IPS-18c (cell line): ENCODE results near the gene EIF2D.

Experiments used
- H3K4me3 ChIP-seq: 2 replicates; pipeline ENCODE4 v1.7.0; 2013; ENCODE audit warnings: low read depth, mild to moderate bottlenecking, low read length, moderate library complexity; ENCODE audit not compliant: insufficient read depth
- H3K9me3 ChIP-seq: one replicate; pipeline ENCODE4 v1.6.1; 2013; ENCODE audit warnings: mild to moderate bottlenecking, low read length, moderate library complexity; ENCODE audit not compliant: control insufficient read depth, insufficient read depth

Gene EIF2D

DNA sequence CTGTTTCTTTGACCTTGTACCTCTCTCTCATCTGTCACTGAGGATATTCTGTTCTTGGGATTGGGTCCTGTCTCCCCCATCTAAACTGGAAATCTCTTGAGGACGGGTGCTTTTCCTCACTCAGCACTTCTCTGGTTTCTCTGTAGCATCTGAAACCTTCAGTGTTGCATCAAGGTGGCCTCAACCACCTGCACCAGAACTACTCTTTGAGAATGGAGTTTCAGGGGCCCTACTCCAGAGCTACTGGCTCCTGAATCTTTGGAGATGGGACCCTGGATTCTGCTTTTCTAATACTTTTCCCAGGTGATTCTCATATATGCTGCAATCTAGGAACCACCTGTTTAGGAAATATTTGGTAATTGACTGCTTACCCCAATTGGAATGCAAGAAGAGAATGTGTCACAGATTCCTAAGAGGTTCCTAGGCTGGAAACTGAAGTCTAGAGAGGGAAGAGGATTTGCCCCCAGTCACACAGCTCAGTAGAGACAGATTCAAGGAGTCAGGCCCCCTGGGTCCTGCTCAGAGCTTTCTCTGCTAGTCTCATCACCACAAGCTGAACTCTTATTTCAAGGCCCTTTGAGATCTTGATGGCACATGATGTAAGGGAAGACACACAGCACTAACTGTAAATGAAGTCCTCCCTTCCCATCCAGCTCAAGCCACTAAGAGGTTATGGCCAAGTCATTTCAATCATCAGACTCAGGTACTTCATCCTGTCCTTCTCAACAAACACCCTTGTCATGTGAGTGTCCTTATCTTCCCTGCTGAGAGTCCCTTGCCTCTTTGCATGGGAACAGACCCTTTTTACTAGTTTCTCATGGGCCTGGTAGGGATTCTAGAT is 48.7 kb downstream of the EIF2D start:
- Histone ChIP-seq H3K9me3 (no peaks in the 10 kb centered on the region), H3K4me3 (no peak overlapping the region)

DNA sequence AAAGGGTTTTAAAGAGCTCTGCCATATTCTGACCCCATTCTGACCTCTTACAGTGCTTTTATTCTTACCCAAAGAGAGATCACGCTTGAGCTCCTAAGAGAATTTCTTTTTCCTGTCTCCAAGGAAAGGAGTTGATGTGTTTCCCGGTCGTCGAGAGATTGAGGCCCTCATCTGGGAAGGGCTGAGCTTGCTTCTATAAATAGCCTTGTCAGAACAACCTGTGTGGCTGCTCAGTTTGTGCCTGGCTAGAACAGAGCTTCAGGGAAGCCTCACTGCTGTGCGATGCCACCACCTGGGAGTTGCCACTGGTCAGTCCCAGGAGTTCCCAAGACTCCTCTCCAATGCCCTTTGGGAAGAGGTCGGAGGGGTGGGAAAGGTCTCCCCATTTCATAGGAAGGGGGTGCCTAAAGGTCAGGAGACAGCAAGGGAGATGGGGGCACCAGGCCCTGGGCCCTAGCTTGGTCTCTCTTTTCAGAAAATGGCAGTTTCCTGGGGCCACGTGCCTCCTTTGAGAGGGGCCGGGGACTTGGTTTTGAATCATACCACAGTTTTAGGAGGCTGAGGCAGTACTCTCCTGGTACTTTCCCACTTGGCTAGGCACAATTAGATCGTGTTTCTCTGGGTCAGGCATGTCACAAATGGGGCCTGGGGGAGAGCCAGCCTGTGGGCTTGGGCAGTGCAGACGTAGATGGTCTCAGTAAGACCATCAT is 52.1 kb downstream of the EIF2D start:
- H3K9me3 ChIP-seq: no peaks in the 10 kb centered on the region
- no peak overlapping the region for H3K4me3 ChIP-seq

DNA sequence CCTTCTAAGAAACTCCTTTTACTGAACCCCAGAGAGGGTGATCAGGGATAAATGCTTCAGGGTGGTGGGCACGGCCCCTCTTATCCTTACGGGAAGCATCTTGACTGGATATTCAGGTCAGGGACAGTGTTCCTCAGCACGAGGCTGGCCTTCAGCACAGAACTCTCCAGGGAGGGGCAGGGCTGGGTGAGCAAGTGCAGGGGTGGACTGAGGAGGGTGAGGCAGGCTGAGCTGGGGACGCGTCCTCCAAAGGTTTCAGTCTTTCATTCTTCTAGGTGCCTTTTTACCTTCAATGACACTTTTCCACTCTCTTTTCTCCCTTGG is 52.6 kb downstream of the EIF2D start:
- H3K4me3 ChIP-seq: no peak overlapping the region

DNA sequence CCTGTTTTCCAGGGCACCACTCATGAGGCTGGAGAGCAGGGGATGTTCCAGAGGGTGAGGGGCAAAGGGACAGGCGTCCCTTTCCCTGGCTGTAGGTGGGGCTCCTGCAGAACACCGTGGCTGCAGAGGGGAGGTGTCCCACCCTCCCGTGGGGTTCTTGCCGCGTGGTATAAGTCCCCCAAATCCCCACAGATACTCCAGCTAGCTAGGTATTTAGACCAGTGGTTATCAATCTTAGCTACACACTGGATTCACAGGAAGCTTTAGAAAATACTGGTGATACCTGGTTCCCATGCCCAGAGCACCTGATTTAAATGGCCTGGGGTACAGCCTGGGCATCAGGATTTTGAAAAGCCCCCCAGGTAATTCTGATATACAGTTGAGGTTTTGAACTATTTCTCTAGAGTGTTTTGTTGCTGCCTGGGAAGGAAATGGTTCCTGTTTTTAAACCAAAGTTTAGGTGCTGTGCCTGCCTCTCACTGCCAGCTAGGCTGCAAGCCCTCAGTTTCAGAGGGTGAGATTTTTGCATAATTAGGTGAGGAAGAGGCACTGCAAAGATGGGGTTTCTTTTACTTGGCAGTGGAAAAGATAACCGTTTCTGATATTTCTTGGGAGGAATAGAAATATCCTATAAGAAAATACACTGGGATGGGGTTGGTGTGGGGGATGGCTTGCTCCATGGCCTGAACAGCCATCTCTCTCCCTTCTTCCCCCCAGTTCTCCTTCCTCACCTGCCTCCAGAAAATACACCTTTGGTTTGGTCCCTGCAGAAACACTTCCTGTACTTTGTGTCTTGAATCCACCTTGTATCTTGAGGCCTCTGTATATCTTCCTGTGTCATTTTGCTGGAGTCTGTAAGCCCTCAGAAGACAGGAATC is 53.2 kb downstream of the EIF2D start:
- no peak overlapping the region for H3K4me3 ChIP-seq

More for the DNA sequence above, 52.6 kb downstream of the EIF2D start:
- H3K9me3 ChIP-seq: no peaks in the 10 kb centered on the region

DNA sequence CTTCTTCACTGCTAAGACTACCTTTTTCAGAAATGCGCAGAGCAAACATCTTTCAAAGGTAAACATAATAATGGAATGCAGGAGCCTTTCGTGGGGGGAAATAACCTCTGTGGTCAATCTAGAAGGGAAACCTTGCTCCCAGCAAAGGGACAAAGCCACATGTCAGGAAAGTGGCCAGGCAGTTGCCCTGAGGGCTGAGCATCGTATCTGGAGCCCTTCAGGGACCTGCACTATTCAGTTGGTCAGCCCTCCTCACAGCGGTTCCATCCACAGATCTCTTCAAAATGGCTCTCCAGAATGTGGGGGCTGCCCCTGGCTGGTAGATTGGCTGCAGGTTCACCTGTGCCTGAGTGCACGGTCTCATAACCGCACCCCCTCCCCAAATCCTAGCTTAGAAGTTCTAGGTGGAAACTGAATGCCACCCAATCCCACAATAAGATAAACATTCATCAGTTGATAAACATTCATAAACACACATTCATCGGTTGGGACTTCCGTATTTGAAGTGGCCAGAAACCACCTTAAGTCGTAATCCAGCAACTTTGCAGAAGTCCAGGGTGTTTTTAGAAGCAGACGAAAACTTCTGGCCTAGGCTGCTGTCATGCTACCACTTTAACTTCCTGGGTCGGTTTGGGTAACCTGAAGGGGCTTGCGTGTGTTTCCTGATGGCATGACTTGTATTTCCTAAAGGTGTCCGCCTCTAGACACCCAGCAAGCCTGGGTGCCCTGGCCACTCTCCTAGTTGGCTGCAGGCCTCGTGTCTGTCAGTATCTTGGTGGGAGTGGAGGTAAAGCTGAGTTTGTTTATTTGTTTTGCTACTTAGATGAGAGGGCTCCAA is 54.4 kb downstream of the EIF2D start:
- Histone ChIP-seq H3K9me3 (no peaks in the 10 kb centered on the region), H3K4me3 (peak overlapping the region; percentile 54; the same call in 1 of the 2 replicates)

More for the DNA sequence above, 53.2 kb downstream of the EIF2D start:
- H3K9me3 ChIP-seq: no peaks in the 10 kb centered on the region

DNA sequence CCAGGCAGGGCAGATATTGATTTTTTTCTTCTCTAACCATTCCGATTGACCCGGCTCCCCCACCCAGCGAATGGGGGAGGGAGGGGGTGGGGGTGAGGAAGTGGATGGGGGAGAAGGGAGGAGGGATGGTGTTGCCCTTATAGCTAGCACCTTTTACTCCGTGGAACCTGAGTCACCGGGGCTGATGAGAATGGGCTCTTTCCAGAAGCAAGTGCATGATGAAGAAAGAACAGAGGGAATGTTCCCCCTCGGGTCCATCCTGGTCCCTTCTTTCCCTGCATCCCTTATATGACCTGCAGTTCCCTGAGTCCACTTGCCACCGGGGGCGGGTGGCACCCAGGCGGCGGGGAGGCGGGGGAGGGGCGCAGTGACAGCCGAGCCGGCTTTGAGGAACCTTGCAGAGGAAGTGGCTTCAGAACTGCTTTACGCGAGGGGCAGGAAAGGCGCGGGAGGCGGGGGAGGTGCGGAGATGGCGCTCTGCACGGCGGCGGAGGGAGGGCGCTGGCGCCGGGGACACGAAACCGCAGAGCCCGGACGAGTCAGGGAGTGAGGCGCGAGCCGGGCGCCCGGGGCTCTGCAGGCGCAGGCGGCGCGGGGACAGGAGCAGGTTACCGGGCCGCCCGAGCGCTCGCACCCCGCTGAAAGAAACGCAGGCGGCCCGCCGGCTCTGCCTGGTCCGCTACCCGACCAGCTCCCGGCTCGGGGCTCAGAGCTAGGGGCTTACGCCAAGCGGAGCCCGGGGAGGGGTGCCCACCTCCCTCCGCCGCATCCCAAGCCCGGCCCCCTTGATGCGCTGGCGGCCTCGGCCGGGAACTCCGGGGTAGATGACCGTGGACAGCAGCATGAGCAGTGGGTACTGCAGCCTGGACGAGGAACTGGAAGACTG is 55.3 kb downstream of the EIF2D start:
- no peaks in the 10 kb centered on the region for H3K9me3 ChIP-seq

DNA sequence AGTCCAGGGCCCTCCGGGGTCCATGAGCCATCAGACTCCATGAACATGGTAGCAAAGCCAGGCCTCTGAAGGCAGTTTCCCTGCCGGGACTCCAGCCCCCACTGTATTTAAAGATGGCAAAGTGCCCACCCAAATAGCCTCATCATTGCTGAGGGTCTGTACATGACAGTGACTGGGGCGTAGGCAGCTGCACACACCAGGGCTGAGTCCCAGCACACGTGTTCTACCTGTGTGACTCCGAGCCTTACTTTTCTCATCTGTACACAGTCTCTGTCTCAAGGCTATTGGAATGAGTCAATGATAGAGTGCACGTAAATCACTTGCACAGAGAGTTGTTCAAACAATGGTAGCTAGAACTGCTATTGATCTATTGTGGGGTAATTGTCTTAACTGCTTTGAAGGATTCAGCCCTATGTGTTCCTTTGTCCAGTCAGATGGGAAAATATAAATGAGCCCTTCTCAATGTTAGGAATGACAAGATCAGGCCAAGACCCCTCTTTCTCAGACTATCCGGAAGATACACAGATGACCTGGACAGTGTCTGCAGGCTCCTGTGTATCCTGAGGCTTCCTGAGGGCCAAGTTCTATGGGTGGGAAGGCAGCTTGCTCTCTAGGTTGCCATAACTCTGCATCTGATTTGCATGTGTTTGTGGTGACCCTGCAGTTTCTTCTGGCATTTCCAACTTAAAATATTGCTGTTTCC is 56.1 kb downstream of the EIF2D start:
- no peak overlapping the region for H3K4me3 ChIP-seq

More for the DNA sequence above, 55.3 kb downstream of the EIF2D start:
- H3K4me3 ChIP-seq: peak overlapping the region; percentile 54

DNA sequence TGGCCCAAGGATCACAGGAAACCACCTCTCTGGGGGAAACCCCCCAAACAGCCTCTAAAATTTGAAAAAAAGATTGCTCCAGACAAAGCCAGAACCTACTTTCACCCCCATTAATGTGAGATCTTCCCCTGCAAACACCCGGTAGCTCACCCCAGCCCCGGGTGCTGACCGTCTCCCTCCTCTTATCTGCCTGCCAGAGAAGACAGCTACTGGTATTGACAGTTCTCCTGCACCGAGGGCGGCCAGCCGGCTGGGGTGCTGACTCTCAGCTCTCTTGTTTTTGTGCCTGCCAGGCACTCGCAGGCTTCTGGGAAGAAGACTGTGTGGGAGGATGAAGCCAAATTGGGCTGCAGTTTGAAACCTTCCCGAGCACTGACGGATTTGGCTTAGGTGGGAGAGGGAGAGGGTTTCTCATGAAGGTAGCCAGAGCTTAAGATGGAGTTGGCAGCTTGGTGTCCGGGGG is 56.8 kb downstream of the EIF2D start:
- Histone ChIP-seq H3K9me3 (no peaks in the 10 kb centered on the region), H3K4me3 (no peak overlapping the region)

More for the DNA sequence above, 56.1 kb downstream of the EIF2D start:
- H3K9me3 ChIP-seq: no peaks in the 10 kb centered on the region

DNA sequence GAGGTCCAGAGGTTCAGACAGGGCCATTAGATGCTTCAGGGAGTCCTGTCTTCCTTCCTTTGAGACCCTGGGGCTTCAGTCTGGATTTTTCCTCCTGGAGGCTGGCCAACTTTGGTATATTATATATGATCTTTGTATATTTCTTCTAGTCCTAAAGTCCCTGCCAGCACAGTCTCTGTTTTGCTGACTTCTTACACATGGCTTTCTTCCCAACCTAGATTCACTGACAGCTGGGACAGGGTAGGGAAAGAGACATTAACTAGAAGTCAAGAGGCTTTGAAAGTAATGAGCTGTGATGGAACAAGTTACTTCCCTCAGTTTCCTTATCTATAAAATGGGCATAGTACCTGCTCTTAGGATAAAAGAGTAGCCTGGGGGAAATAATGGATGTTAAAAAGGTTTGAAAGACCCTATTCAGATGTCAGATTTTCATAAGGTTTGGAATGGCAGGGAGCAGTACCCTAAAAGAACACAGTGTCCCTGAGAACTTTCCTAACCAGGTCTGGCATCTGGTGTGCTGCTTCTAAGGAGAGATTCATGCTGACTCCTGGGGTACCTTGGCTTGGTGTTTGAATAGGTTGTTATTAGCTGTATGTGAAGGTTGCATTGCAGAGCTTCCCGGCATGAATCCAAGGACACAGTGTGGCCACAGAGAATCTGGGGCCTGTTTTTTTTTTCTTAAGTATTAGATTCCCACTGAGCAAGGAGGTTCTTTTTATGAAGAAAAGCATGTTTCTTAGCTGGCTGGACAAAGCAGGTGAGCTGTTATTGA is 57.4 kb downstream of the EIF2D start:
- no peaks in the 10 kb centered on the region for H3K9me3 ChIP-seq
- no peak overlapping the region for H3K4me3 ChIP-seq

DNA sequence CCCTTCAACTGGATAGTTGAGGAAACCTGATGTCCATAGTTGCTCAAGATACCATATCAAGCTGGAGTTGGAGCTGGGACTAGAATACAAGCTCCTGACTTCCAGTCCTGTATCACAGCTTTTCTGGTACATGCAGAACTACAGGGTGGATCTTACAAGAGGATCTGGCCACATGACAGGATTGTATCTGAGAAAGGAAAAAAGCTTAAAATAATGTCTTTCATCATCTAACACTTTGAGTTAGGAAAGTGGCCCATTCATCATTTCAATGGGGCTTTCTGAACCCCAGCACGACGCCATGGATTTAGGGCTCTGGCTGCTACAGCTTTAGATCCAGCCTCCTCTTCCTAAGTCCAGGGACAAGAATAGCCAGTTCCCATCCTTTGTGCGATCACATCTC is 58.1 kb downstream of the EIF2D start:
- no peaks in the 10 kb centered on the region for H3K9me3 ChIP-seq
- H3K4me3 ChIP-seq: no peak overlapping the region

DNA sequence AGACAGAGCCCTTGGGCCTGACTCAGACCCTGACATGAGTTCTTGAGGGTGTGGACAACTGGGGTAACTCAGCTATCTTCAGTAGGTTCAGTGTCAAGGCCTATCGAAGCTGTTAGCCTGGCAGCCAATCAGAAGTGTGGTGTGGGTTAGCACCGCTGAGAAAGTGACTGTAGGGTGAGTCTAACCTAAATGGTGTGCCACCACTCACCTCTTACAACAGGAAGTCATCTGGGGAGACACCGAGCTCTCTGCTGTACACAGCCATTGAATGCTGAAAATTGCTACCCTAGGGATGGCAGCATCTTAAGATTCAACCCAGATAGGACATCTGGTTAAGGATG is 60.3 kb downstream of the EIF2D start:
- Histone ChIP-seq H3K9me3 (no peaks in the 10 kb centered on the region), H3K4me3 (no peak overlapping the region)

DNA sequence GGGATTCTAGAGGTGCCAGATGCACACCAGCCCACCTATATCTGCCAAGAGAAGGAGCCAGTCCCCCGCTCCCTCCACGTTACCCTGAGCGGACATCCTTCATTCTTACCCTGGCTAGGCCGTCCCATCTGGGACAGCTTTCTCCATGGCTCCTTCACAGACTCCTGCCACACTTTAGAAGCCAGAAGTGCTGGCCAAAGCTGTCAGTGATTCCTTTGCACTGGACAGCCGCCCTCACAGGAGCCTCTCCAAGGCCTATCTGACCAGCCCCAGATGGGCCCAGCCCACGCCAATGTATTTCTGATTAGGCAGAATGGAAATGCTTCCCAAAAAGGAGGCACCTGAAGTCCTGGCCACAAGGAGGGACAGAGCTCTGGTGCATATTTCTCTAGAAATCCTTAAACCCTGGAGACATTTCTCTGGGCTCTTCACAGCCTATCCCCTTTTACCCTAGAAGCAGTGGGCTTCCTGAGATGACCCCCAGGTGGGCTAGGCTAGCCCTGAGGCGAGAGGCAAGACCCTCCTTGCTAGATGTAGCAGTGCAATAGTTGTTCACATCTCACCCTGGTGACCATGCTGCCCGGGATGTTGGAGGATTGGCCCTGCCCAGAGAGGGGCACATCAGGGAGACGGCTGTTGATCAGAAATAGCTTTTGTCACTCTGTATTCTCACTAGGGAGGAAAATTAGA is 60.8 kb downstream of the EIF2D start:
- no peak overlapping the region for H3K4me3 ChIP-seq
- H3K9me3 ChIP-seq: no peaks in the 10 kb centered on the region

DNA sequence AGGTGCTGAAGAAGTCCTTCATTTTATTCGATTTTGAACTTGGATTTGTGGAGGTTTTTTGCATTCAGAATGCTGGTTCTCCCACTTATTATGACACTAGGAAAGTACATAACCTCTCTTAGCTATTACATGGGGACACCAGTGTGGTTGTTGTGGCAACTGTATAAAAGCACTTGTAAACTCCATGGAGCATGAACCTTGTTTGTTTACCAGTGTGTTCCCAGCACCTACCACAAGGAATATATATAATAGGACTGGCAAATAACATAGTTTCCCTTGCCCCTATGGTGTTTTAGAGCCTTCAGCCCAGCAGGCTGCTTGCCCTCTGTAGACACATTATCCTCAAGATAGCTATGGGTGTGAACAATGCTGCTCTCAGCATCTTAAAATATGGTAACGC is 61.8 kb downstream of the EIF2D start:
- H3K9me3 ChIP-seq: no peaks in the 10 kb centered on the region

DNA sequence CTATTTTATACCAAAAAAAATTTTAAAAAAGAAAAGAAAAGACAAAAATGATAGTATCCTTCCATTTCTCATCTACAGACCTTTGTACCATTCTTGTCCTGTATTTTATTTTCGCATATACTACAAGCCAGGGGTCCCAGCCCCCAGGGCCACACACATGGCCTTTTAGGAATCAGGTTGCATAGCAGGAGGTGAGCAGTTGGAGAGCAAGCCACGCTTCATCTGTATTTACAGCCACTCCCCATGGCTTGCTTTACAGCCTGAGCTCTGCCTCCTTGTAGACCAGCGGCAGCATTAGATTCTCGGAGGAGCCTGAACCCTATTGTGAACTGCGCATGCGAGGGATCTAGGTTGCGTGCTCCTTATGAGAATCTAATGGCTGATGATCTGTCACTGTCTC is 65.2 kb downstream of the EIF2D start:
- no peak overlapping the region for H3K4me3 ChIP-seq
- no peaks in the 10 kb centered on the region for H3K9me3 ChIP-seq

More for the DNA sequence above, 61.8 kb downstream of the EIF2D start:
- H3K4me3 ChIP-seq: no peak overlapping the region
